Suprapubic skin (tissue), 3 donors: ENCODE data around the gene TEKT4.

ENCODE experiments used
- CTCF ChIP-seq, 2 donors: fragments of 200-600 bp in 1 of 2; fragments of 450-650 bp in 1 of 2; sonication (generic) in 1 of 2; IDR thresholded peaks; one replicate each; pipeline ENCODE4 v1.5.1; 2016 to 2019; ENCODE audit warnings: antibody characterized with exemption in 2 of 2, mild to moderate bottlenecking in 1 of 2, moderate library complexity in 1 of 2
- POLR2A ChIP-seq, 2 donors: fragments of 450-650 bp; IDR thresholded peaks; one replicate each; pipeline ENCODE4 v1.6.1; 2017; ENCODE audit warnings: antibody characterized with exemption in 2 of 2, mild to moderate bottlenecking in 2 of 2, moderate library complexity in 2 of 2

DNA sequence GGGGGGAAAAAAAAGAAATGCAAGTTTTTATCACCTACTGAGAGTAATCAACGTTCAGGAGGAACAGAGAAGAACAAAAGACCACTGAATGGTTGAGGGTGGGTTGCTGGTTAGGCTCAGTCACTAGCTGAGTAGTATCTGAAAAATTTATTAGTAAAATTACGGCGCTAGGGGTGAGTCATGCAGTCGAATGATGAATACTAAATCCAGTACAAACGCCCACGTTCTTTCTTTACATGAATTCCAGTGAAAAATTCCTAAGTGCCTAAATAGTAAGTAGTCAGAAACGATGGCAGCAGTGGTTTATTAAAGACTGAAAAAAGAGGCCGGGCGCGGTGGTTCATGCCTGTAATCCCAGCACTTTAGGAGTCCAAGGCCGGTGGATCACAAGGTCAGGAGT lies 52.0 kb downstream of the TEKT4 start:
- TF ChIP-seq CTCF (IDR thresholded peaks at IDR 0.05) = no peak
- no peak for TF ChIP-seq POLR2A (IDR thresholded peaks at IDR 0.05)
